Stimulated activated CD8-positive, alpha-beta memory T cell treated with anti-CD3 and anti-CD28 coated beads, Interleukin-7, amount 100 ng/mL, for 4 hours (primary cell): Measurements from ENCODE around the gene MYMX.
A peak's percentile ranks its signal among the peaks of the same experiment; 100 is the strongest.

Experiments
- DNase-seq, 2 donors: peaks; one replicate each; pipeline ENCODE4 v3.0.0-alpha.2; 2020; ENCODE audit warnings: low read depth in 2 of 2

Gene MYMX

DNA sequence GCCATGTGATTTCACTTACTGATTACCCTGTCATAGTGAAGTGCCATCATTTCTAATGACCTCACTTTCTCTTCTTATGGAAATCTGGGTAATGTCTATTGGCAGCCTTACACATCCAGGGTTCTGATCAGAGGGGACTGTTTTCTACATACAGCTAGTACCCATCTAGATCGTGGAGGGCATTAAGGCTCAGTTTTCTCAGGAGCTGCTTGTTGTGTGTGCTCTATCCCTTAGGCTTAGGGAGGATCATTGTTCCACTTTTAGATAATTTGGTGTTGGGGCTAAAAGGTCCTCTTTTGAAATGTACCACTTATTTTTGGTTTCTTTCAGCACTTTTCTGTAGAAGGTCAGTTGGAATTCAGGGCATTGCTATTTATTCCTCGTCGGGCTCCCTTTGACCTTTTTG, 34.0 kb downstream of the MYMX start:
- no peak for DNase-seq

DNA sequence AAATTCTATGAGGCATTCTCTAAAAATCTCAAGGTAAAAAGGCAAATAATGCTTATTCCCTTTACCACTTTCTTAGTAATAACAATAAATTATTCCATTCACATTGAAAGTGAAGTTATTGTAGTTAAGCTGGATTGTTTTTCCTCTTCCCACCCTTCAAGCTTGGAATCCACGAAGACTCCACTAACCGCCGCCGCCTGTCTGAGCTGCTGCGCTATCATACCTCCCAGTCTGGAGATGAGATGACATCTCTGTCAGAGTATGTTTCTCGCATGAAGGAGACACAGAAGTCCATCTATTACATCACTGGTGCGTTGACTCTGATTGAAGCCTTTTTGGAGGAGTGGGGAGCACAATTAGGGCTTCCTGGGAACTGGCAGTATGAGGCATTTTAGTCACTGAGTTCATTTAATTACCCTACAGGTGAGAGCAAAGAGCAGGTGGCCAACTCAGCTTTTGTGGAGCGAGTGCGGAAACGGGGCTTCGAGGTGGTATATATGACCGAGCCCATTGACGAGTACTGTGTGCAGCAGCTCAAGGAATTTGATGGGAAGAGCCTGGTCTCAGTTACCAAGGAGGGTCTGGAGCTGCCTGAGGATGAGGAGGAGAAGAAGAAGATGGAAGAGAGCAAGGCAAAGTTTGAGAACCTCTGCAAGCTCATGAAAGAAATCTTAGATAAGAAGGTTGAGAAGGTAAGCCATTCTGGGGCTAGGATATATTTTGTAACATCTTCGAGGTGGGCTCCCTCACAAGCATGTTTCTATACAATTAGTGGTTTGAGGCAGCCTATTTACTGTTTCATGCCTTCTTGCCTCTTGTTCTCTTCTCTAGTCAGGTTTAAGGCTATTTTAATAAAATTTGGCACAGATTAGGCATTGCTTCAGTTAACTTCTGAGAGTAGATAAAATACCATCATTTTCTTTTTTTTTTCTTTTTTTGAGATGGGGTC, 35.1 kb downstream of the MYMX start:
- DNase-seq: no peak

DNA sequence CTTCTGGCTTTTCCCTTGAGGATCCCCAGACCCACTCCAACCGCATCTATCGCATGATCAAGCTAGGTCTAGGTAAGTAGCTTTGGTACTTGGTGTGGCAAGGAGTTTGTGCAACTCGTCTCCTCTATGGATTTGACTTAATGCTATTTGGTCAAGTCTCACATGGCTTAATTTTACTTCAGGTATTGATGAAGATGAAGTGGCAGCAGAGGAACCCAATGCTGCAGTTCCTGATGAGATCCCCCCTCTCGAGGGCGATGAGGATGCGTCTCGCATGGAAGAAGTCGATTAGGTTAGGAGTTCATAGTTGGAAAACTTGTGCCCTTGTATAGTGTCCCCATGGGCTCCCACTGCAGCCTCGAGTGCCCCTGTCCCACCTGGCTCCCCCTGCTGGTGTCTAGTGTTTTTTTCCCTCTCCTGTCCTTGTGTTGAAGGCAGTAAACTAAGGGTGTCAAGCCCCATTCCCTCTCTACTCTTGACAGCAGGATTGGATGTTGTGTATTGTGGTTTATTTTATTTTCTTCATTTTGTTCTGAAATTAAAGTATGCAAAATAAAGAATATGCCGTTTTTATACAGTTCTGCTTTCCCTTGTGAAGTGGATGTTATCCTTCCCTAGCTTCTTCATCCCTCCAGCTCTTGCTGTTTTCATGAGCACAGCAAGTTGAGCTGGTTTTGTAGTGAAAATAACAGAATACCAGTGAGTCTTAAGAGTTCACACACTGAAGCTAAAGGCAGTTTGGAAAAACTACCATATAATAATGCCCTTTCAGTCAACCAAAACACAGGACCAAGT, 36.8 kb downstream of the MYMX start:
- DNase-seq: no peak

DNA sequence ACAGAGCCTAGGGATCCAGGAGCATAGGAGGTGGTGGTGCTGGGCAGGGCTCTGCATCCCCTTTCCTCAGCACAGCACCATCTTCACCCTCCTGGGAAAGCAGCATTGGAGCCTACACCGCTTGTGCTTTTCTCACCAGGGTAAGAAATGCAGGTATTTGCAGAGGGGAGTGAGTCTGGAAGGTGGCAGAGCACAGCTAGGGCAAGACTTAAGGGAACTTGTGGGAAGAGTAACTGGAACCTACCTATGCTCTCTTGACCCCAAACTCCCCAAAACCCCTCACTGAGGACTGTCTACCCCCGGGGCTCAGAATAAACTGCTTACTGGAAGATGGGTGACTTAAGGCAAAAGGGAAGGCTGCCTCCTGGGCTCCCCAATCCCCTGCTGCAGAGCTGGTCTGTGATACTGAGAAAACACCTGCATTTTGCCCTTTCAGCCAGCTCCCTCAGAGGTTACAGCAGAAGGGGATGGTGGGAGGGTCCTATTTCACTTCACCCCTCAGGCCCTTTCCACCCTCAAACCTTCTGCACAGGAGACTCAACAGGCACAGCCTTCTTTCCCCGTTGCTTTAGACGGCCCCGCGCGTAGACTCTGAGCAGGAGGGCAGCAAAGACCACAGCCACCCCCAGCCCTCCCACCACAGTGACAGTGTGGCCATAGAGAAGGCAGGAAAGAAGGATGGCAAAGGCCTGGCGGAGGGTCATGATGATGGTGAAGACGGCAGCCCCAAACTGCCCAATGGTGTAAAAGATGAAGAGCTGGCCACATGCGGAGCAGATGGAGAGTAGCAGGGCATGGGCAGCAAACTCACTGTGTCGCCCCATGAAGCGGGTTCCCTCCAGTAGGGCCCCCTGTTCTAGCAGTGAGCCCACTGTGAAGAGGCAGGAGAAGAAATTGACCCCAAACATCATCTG, 37.7 kb downstream of the MYMX start:
- no peak for DNase-seq

DNA sequence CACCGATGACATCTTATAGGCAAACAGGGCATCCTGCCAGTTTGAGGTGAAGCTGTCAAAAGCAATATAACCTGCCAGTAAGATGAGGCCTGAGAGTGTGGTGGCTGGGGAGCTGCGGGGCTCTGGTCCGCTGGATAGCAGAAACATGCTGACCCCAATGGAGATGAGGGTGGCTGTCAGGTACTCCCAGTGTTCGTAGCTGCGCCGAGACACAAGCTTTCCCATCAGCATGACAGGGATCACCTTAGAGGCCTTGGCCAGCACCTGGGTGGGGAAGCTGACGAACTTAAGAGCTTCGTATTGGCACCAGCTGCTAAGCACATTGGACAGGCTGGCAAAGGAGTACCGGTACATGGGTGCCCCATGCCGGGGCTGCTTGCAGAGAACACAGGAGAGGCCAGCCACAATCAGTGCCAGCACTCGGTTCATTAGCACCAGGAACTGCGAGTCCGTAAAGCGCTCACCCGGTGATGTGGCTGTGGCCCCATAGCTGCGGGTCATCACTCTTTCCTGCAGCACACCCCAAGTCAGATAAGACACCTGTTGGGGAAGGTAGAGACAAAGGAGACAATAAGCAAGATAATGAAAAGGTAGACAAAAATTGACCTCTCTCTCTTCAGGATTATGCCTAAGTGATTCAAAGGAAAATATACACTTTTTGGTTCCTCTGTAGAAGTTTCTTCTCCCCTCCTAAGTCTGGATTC, 38.5 kb downstream of the MYMX start:
- no peak for DNase-seq

DNA sequence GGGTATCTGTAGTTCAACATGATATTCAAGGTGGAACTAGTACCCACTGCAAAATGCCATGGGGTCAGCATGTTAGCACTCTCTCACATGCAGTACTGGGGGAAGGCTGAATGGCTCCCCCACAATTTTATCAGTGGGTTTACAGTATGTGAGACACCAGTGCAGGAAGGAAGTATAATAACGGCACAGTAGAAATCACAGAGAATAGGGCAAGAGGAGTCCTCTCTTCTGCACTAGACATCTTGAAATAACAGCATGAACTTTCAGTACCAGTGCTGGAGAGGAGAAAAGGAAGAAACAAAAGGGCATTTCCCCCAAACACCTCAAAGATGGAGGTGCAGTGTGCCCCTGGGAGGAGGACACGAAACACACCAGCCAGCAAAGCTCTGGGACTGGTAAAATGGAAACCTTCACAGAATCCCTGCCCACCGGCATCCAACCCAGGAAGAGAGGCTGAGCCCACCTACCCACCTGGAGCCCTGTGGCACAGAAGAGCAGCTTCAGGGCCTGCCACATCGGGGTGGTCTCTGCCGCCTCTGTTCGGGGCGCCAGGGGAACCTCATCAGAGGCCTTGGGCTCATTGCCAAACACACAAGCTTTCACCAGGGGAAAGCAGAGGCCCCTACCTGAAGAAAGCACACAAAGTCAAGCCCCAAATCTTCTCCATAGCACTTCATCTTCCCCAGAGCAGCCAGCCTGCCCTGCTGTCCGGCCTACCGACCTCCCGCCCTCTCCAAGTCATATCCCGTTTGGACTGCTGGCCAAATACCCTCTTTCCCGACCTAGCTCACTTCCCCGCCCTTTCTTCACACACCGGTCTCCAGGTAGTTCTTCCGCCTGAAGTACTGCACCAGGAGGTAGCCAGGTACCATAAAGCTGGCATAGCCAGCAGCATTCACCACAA, 39.4 kb downstream of the MYMX start:
- DNase-seq: no peak

DNA sequence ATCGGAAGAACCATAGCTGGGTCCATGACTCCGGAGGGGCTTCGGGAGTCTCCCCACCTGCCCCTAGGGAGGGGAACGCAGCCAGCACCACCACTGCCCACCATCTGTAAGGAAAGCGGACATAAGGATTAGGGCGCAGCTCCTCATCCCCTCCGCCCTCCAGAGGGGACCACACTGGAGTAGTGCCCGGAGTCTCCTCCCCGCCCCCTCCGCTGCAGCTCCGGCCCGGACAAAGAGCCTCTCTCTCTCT, 40.0 kb downstream of the MYMX start:
- no peak for DNase-seq

DNA sequence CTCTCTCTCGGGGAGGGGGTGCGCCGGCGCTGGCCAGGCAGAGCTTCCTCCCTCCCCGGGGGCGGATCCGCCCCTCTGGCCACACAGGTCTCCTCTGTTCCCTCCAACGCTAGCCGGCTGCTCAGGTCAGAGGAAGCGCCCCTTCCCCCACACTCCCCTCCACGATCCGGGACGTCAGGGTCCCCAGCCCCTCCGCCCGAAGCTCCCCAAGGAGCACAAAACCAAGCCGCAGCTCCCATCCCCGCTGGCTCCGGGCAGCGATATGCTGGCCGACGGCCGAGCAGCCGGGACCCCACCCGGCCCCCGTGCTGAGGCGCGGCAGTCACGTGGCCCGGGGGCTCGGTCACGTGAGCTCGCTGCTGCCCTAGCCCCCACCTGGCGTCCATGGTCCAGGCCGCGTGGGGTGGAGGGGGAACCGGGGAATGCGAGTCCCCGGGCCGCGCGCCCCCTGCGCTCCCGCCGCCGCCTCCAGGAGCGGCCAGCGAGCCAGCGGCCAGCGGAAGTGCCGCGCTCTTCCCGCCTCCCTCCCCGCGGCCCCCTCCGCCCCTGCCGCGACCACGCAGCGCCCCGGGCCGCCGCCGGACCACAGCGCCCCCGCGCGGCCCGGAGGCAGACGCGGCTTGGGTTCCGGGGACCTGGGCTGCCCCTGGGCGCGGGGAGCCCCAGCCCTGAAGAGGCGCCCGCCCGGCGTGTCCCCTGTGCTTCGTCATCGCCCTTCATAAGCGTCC, 40.5 kb downstream of the MYMX start, which contains the start of gene SLC35B2:
Gene SLC35B2 (minus strand): TSS at position 504 of the 728 bp plus-strand sequence. CDS start 118 bp downstream, at position 386.
- peak in 1 of 2 donors; percentile 59 for DNase-seq

DNA sequence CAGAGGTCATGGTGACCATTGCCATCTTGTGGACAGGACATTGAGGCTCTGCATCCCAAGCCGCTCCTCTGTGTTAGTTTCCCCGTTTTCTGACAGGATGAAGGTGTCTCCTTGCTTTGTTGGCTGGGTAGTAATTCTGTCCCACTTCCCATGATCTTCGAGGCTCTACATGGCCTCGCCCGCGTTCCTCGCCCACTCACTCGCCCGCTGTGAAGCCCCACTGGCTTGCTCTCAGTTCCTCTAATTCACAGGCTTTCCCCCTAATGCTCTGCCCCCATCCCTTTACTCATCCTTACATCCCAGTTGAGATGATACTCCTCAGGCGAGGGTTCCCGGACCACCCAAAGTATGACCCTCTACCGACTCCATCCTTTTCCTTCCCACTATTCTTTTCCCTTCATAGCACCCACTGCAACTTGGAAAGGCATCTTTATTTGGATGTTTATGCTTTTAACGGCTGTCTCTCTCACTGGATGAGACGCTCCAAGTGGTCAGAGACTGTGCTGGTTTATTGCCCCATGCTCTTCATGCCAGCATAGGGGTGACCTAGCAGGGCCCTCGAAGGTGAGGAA, 41.1 kb downstream of the MYMX start:
- DNase-seq: no peak

DNA sequence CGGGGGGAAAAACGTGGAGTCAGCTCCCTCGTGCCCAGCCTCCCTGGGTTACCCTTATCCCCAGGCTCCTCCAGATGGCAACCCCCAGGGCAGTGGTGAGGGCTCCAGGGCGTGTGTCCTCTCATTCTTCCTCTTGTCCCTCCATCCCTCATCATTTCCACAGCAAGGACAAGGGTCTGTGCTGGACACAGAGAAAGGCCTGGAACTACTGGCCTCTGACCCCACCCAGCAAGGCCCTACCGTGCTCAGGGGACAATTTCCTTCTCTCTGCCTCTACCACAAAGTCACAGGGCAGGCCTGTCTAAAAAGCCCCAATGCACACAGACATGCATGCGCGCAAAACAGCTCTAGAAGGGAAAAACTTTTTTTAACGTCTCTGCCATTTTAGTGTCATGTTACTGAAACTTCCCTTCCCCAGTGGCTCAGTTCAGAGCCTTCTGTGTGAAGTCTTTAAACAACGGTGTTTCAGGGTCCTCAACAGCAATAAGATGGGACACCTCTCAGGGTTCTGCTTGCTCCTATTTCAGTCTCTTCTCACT, 41.7 kb downstream of the MYMX start:
- no peak for DNase-seq

DNA sequence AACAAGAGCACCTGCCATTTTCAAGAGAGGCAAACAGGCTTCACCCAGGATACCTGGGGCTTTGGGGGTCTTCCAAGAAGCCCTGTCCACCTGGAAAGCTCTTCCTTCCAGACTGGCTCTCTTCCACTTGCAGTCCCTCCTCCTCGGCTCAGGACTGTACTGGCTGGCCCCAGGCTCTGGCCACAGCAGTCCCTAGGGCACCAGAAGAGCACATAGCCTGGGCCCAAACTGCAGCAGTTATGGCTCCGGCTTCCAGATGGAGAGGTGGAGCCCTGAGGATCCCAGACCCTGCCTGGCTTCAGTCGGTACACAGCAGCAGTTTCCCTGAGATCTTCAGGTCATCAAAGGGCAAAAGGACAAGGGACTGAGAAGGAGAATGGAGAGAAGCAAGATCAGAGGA, 42.2 kb downstream of the MYMX start:
- no peak for DNase-seq

DNA sequence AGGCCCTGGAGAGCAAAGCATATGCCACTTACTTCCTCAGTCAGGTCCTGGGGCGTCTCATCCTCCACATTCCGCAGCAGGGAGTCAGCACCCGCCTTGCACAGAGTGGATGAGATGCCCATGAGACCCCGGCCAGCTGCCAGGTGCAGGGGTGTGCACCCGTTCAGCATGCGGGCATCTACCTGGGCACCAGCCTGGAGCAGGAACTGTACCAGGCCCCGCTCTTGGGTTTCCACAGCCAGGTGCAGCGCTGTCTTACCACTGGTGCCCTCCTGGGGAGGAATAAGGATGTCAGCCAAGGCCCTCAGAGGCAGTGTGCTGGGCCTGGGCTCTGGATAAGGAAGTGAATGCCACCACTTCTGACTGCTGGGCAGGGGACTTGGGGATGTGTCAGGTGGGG, 43.3 kb downstream of the MYMX start:
- DNase-seq: no peak

DNA sequence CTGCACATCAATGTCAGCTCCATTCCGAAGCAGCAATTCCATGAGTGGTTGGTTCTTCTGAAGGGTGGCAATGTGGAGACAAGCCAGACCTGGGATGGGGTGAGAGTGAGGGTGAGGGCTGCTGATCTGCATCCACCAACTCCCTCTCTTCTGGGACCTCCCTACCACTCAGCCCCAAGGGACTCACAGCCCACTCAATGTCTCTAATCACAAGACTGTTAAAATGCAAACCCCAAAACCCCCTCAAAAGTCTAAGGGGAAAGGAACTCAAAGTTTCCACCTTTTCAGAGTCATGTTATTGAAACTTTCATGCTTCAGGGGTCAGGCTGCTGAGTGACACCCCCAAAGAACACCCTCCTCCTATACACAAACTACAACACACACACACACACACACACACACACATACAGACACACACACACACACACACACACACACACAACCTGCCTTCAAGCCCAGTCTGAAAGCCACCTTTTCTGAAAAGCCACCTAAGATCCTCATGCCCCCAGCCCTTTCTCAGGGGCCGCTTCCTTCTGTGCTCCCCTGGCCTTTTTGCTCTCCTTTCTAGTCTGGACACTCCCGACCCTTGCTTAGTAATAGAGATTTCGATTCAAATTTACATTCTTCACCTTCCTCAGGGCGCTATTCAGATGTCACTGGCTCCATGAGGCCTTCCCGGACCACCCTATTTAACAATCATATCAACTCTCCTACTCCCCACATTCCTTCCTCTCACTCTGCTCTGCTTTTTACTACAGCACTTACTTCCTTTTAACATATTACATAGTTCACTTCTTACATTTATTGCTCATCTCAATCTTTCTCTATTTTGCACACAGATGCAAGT, 43.9 kb downstream of the MYMX start:
- no peak for DNase-seq

DNA sequence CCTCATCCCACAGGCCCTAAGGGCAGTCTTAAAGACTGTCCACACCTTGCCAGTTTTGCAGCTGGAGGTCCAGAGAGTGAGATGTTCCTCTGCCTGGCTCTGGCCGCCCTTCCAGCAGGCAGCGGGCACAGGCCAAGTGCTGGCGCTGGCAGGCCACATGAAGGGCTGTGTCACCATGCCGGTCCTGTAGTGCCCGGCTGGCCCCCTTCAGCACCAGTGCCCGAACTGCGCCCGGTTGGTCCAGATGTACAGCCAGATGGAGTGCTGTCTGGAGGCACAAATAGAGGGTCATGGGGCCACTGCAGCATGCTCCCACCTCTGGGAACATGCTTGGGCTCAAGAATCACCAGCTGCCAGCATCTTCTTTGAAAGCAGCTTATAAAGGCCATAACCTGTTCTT, 44.9 kb downstream of the MYMX start:
- no peak for DNase-seq

DNA sequence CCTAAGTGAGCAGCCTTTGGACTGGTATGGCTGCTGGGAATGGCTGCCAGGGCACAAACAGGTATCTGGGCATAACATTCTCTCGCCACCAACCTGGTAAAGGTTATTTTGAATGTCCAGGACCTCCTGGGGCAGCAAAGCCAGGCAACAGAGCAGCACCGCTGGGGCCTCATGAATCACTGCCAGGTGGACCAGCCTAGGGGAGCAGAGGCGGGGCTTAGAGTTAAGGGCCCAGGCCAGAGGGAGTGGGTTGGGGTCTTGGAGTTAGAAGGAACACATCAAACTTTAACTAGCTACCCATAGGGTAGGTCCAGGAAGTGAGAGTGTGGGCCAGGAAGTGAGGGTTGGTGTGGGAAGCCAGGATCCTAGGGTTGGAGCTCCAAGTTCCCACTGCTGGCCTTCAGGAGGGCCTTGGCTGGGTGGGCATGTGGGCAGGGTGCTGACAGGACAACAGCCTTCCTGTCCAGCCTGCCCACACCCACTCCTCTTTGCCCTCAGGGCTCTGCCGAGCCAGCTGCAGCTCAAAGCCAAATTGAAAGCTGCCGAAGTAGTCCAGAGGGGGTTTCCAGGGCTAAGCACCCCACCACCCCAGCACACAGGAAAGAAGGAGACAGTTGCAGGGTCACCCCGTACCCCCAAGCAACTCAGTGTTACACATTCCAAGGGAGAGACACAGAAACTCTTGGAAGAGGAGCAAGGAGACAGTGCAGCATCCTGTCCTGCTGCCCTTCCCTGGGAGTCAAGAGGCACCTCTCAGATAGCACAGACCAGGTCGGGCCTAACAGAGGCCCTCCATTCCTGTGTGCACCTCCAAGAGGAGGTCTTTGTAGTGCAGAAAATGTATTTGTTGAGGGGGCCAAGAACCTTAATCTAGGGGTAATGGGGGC, 46.0 kb downstream of the MYMX start:
- DNase-seq: no peak

DNA sequence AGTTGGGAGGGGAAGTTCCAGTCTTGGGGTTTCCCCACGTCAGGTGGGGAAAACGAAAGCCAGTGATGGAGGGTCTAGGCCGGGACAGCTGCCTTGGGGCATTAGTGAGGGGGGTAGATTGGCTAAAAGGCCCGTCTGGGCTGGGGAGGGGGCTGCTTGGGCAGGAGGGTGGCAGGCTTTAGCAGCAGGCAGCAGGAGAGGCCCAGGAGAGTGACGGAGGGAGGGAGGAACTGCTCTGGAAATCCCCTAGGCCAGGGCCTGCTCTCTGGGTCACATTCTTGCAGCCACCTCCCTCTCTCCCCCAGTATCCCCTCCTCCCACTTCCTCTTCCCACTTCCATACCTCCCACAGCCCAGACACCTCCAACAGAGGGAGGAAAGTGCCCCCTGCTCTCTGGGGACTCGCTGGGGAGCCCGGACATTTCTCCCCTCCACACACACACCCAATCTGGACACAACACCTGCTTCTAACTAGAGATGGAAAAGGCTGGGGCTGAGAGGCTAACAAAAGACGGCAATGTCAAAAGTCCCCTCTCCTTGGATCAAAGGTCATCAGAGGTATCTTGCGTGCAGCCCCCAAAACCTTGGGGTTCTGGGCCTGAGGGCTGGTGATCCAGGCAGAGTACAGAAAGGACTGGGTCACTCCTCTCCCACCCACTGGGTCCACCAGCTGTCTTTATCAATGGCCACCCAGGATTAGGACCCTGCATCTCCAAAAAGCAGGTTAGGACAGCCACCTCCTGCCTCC, 46.8 kb downstream of the MYMX start:
- DNase-seq: no peak
